Loucy (cell line): ENCODE results near the gene PERCC1.

Experiments used
- EZH2phosphoT487 ChIP-seq: fragments of 200-600 bp; IDR thresholded peaks from 2 replicates; pipeline ENCODE4 v1.6.1; 2018; ENCODE audit warnings: antibody characterized with exemption, mild to moderate bottlenecking, moderate library complexity, borderline replicate concordance
- TF ChIP-seq, protein P1 (sequence below): fragments of 200-600 bp; sonication (generic); conservative IDR thresholded peaks from 2 replicates; pipeline ENCODE4 v1.5.1; 2014; ENCODE audit warnings: mild to moderate bottlenecking, antibody characterized with exemption, low read length

DNA sequence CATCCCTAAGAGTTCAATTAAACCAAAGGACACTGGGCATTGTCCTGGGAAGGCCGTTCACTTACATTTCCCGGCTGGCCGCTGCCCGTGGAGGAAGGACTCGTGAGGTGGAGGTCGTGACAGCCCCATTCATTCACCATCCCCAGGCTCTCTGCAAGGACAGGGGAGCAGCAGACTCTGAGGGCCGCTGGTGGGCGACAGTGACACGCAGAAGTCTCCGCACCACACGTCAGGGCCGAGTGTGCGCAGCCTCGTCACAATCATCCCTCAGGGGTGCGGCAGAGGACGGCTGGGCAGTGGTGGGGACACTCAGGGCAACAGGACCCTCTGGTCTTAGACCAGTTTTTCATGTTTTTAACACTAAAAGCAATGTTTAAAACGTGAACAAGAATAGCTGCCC, 38.1 kb upstream of the PERCC1 start:
- TF ChIP-seq, protein P1, sequence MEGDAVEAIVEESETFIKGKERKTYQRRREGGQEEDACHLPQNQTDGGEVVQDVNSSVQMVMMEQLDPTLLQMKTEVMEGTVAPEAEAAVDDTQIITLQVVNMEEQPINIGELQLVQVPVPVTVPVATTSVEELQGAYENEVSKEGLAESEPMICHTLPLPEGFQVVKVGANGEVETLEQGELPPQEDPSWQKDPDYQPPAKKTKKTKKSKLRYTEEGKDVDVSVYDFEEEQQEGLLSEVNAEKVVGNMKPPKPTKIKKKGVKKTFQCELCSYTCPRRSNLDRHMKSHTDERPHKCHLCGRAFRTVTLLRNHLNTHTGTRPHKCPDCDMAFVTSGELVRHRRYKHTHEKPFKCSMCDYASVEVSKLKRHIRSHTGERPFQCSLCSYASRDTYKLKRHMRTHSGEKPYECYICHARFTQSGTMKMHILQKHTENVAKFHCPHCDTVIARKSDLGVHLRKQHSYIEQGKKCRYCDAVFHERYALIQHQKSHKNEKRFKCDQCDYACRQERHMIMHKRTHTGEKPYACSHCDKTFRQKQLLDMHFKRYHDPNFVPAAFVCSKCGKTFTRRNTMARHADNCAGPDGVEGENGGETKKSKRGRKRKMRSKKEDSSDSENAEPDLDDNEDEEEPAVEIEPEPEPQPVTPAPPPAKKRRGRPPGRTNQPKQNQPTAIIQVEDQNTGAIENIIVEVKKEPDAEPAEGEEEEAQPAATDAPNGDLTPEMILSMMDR = no peak
- no peak for TF ChIP-seq EZH2phosphoT487
